ENCODE data around the gene PCLO. TPM values are rescaled to one million over a fixed set of nuclear protein-coding genes. Genes with fewer than 3 reads are reported as not detected.
"Not testable (repeated sequence)": the region's sequence is repeated elsewhere in the genome, so short reads cannot be mapped to it uniquely, and the experiment has no call there.

PCLO gene
- total RNA-seq, 1 experiment from 2014 or later = 3.1 TPM

DNA sequence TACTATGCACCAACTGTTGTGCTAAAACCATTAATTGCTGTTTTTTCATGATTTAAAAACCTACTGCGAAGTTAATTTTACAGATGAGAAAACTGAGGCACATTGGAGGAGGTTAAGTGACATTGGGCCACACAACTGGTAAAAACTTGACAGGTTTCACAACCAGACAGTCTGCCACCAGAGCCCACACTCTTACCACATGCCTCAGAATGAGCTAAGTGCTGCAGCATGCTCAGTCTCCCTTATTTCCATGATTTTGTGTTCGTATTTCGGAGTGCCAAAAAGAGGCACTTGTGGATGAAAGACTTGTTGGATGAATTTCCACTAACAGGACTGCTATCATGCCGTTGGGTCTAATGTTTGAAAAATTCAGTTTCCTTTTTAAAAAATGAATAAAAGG is 77.4 kb downstream of the PCLO start:
- TF ChIP-seq, protein P1, sequence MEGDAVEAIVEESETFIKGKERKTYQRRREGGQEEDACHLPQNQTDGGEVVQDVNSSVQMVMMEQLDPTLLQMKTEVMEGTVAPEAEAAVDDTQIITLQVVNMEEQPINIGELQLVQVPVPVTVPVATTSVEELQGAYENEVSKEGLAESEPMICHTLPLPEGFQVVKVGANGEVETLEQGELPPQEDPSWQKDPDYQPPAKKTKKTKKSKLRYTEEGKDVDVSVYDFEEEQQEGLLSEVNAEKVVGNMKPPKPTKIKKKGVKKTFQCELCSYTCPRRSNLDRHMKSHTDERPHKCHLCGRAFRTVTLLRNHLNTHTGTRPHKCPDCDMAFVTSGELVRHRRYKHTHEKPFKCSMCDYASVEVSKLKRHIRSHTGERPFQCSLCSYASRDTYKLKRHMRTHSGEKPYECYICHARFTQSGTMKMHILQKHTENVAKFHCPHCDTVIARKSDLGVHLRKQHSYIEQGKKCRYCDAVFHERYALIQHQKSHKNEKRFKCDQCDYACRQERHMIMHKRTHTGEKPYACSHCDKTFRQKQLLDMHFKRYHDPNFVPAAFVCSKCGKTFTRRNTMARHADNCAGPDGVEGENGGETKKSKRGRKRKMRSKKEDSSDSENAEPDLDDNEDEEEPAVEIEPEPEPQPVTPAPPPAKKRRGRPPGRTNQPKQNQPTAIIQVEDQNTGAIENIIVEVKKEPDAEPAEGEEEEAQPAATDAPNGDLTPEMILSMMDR (conservative IDR thresholded peaks at IDR 0.05) = no peak

DNA sequence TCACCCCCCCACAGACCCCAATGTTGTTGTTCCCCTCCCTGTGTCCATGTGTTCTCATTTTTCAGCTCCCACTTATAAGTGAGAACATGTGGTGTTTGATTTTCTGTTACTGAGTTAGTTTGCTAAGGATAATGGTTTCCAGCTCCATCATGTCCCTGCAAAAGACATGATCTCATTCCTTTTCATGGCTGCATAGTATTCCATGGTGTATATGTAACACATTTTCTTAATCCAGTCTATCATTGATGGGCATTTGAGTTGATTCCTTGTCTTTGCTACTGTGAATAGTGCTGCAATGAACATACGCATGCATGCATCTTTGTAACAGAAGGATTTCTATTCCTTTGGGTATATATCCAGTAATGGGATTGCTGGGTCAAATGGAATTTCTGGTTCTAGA is 82.8 kb downstream of the PCLO start:
- not testable (repeated sequence) for H3T11ph ChIP-seq (ENCODE audit: low read length); H3K23me2 ChIP-seq (ENCODE audit: insufficient read length, low read depth, low read length, poor library complexity, severe bottlenecking); H2BK20ac ChIP-seq (ENCODE audit: low read depth, low read length, poor library complexity, severe bottlenecking); H3K36me3 Mint-ChIP-seq (ENCODE audit: insufficient read depth in 1 of 3, low read depth in 3 of 3); H3K4ac ChIP-seq (ENCODE audit: low read depth, low read length); H2BK15ac ChIP-seq (ENCODE audit: low read depth, low read length); H3K4me2 ChIP-seq (ENCODE audit: insufficient read depth, insufficient read length, low read length); H3K27ac ChIP-seq (ENCODE audit: insufficient read length, low read depth, low read length); H3K27me3 ChIP-seq (ENCODE audit: insufficient read depth, low read length); H2AK5ac ChIP-seq (ENCODE audit: insufficient read length, low read length); H3K27ac Mint-ChIP-seq; H3K79me1 ChIP-seq (ENCODE audit: insufficient read depth, low read depth, low read length, poor library complexity, severe bottlenecking); H3K18ac ChIP-seq (ENCODE audit: insufficient read length, low read depth, low read length); H3K79me2 ChIP-seq (ENCODE audit: insufficient read depth, low read length); H2AFZ ChIP-seq (ENCODE audit: low read length); H3K4me3 Mint-ChIP-seq; H3K9me3 Mint-ChIP-seq; H4K8ac ChIP-seq (replicated peaks; ENCODE audit: insufficient read length, low read depth, low read length); H3K23ac ChIP-seq (ENCODE audit: insufficient read length, low read depth, low read length); H4K20me1 ChIP-seq (ENCODE audit: control insufficient read depth, insufficient read depth, insufficient read length); H3K27me3 Mint-ChIP-seq (ENCODE audit: low read depth); H2BK120ac ChIP-seq (ENCODE audit: low read depth, low read length, poor library complexity, severe bottlenecking); H3K56ac ChIP-seq (ENCODE audit: insufficient read length, low read depth, low read length); H4K5ac ChIP-seq (ENCODE audit: insufficient read length, low read depth, low read length); H3K9ac ChIP-seq (ENCODE audit: extremely low read depth, insufficient read length, low read length); H3K4me1 ChIP-seq (ENCODE audit: insufficient read depth, low read length); H2BK5ac ChIP-seq (ENCODE audit: insufficient read length, low read length); DNase-seq; H2BK12ac ChIP-seq (ENCODE audit: insufficient read length, low read depth, low read length); H4K91ac ChIP-seq (ENCODE audit: insufficient read length, low read depth, low read length); H3K14ac ChIP-seq (ENCODE audit: insufficient read depth, low read length); H3K4me1 Mint-ChIP-seq; H3K9me3 ChIP-seq (ENCODE audit: control insufficient read depth, low read depth, low read length)
- no CpG with 5 or more reads among the region's 1 CpG for WGBS (ENCODE audit: extremely low coverage, insufficient read length, low lambda C conversion rate)

More for the DNA sequence above, 77.4 kb downstream of the PCLO start:
- no peak overlapping the region for H4K5ac ChIP-seq (ENCODE audit: insufficient read length, low read depth, low read length)
- no peak overlapping the region for H3K4ac ChIP-seq (ENCODE audit: low read depth, low read length)
- no CpG with 5 or more reads among the region's 4 CpGs for WGBS (ENCODE audit: extremely low coverage, insufficient read length, low lambda C conversion rate)
- H2BK5ac ChIP-seq (ENCODE audit: insufficient read length, low read length) = no peak overlapping the region
- no peak overlapping the region for H2BK12ac ChIP-seq (ENCODE audit: insufficient read length, low read depth, low read length)
- H3K23ac ChIP-seq (ENCODE audit: insufficient read length, low read depth, low read length) = no peak overlapping the region
- H3K23me2 ChIP-seq (ENCODE audit: insufficient read length, low read depth, low read length, poor library complexity, severe bottlenecking) = no peaks in the 10 kb centered on the region
- H3K9me3 ChIP-seq (ENCODE audit: control insufficient read depth, low read depth, low read length) = no peaks in the 10 kb centered on the region
- no peak overlapping the region for H2BK120ac ChIP-seq (ENCODE audit: low read depth, low read length, poor library complexity, severe bottlenecking)
- no peak overlapping the region for H3T11ph ChIP-seq (ENCODE audit: low read length)
- H3K14ac ChIP-seq (ENCODE audit: insufficient read depth, low read length) = no peak overlapping the region
- H3K27ac Mint-ChIP-seq = no peak overlapping the region
- no peaks in the 10 kb centered on the region for H4K20me1 ChIP-seq (ENCODE audit: control insufficient read depth, insufficient read depth, insufficient read length)
- H3K18ac ChIP-seq (ENCODE audit: insufficient read length, low read depth, low read length) = no peak overlapping the region
- no peak overlapping the region for H2BK15ac ChIP-seq (ENCODE audit: low read depth, low read length)
- no peaks in the 10 kb centered on the region for H3K36me3 Mint-ChIP-seq (ENCODE audit: insufficient read depth in 1 of 3, low read depth in 3 of 3)
- no peak overlapping the region for H3K4me2 ChIP-seq (ENCODE audit: insufficient read depth, insufficient read length, low read length)
- no peaks in the 10 kb centered on the region for H3K79me2 ChIP-seq (ENCODE audit: insufficient read depth, low read length)
- no peak overlapping the region for H2AFZ ChIP-seq (ENCODE audit: low read length)
- no peaks in the 10 kb centered on the region for H3K4me1 Mint-ChIP-seq
- H4K8ac ChIP-seq (replicated peaks; ENCODE audit: insufficient read length, low read depth, low read length) = no peak overlapping the region
- H3K9ac ChIP-seq (ENCODE audit: extremely low read depth, insufficient read length, low read length) = no peak overlapping the region
- H3K27me3 Mint-ChIP-seq (ENCODE audit: low read depth) = no peaks in the 10 kb centered on the region
- no peak overlapping the region for H3K56ac ChIP-seq (ENCODE audit: insufficient read length, low read depth, low read length)
- H2AK5ac ChIP-seq (ENCODE audit: insufficient read length, low read length) = no peak overlapping the region
- no peak overlapping the region for H3K27ac ChIP-seq (ENCODE audit: insufficient read length, low read depth, low read length)
- no peak overlapping the region for H4K91ac ChIP-seq (ENCODE audit: insufficient read length, low read depth, low read length)
- no peaks in the 10 kb centered on the region for H3K4me1 ChIP-seq (ENCODE audit: insufficient read depth, low read length)
- no peaks in the 10 kb centered on the region for H3K79me1 ChIP-seq (ENCODE audit: insufficient read depth, low read depth, low read length, poor library complexity, severe bottlenecking)
- DNase-seq = no peak
- H3K27me3 ChIP-seq (ENCODE audit: insufficient read depth, low read length) = no peaks in the 10 kb centered on the region
- no peak overlapping the region for H3K4me3 Mint-ChIP-seq
- H2BK20ac ChIP-seq (ENCODE audit: low read depth, low read length, poor library complexity, severe bottlenecking) = no peak overlapping the region
- no peaks in the 10 kb centered on the region for H3K9me3 Mint-ChIP-seq
